GM18498 (cell line): ENCODE results near the gene SERP2.
"Not testable (repeated sequence)": the region's sequence is repeated elsewhere in the genome, so short reads cannot be mapped to it uniquely, and the experiment has no call there.

ENCODE experiments used
- ATAC-seq: cut with Tn5 transposase; IDR thresholded peaks from one replicate; pipeline ENCODE4 v1.9.1; 2021; ENCODE audit warnings: mild to moderate bottlenecking, moderate library complexity; ENCODE audit not compliant: unreplicated experiment

SERP2 gene

GRCh38 chr13:44373601-44374347 is at the start of gene SERP2:
SERP2 (plus strand) TSS chr13:44373824; CDS start chr13:44374026, 202 bp downstream.
- no peak for ATAC-seq

GRCh38 chr13:44326961-44327360 is 46.7 kb upstream of the SERP2 start:
- no peak for ATAC-seq

DNA sequence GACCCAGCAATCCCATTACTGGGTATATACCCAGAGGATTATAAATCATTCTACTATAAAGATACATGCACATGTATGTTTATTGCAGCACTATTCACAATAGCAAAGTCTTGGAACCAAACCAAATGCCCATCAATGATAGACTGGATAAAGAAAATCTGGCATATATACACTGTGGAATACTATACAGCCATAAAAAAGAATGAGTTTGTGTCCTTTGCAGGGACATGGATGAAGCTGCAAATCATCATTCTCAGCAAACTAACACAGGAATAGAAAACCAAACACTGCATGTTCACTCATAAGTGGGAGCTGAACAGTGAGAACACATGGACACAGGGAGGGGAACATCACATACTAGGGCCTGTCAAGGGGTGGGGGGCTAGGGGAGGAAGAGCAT is 44.6 kb upstream of the SERP2 start:
- ATAC-seq = not testable (repeated sequence)

DNA sequence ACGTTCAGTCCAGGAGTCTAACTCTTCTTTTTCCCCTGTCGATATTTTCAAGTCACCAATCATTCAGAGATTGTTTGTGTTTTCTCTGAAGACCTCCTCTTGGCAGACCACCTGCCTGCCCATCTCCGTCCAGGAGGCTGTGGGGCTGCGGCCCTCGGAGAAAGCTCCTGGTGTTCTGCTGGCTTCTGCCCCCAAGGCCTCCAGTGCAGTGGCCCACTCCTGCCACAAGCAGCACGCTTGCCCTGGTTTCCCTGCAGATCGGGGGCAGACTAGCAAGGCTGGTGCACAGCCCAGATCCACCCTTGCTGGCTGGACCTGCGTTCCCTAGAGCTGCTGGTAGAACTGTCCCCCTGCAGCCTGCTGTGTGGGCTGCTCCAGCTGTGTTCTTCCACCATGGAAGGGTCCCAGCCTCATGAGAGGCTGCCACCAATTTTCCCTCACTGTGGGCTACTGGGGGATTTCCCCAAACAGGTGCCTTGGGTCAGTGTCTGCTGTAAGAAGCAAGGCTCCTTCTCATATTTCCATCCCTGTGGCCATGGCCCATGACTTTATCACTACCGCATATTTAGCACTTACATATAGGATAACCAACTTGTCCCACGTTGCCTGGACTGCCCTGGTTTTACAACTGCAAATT is 43.6 kb upstream of the SERP2 start:
- ATAC-seq = no peak

- ATAC-seq = no peak
These were observed 42.2 kb upstream of the SERP2 start for GRCh38 chr13:44331446-44331845.

- ATAC-seq = no peak
These were observed 41.4 kb upstream of the SERP2 start for GRCh38 chr13:44331912-44332851.

GRCh38 chr13:44333950-44334655 is 39.5 kb upstream of the SERP2 start:
- no peak for ATAC-seq

DNA sequence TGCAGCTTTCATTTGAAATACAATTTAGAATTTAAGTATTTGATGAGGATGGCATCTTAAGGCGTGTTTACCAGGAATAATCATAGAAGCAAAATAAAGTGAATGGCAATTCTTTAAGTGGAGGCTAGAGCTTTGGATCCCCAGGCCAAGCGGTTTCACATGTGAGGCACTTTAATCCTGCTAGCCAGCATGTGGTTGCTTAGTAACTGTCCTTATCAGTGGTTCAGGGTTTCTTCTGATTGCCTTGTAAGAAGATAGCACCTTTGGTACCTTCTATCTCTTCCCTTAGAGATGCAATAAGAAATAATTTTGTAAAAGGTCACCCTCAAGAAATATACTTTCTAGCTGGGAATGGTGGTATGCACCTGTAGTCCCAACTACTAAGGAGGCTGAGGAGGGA is 38.9 kb upstream of the SERP2 start:
- no peak for ATAC-seq

DNA sequence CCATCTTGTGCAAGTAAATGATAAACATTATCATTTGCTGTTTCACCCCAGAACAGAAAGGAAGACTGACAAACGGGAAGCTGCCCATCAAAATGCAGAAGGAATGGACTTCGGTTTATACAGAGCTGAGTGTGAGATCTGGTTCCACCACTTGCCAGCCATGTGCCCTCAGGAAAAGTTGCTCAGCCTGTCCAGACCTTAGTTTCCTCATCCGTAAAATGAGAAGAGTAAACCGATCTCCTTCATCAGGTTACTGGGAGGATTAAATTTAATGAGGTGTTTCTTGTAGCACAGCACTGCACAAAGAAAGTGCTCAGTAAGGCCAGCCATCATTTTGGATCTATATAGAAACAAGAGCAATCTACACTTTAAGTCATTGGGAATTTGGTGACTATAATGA is 36.7 kb upstream of the SERP2 start:
- ATAC-seq = no peak

GRCh38 chr13:44337581-44337980 is 36.0 kb upstream of the SERP2 start:
- no peak for ATAC-seq

- ATAC-seq = no peak
These were observed 33.1 kb upstream of the SERP2 start for GRCh38 chr13:44340508-44340907.

GRCh38 chr13:44342741-44343140 is 30.9 kb upstream of the SERP2 start:
- no peak for ATAC-seq

- no peak for ATAC-seq
These were observed 27.1 kb upstream of the SERP2 start for GRCh38 chr13:44346534-44346933.

- no peak for ATAC-seq
These were observed 26.3 kb upstream of the SERP2 start for GRCh38 chr13:44347301-44347700.

GRCh38 chr13:44347949-44348348 is 25.7 kb upstream of the SERP2 start:
- no peak for ATAC-seq

DNA sequence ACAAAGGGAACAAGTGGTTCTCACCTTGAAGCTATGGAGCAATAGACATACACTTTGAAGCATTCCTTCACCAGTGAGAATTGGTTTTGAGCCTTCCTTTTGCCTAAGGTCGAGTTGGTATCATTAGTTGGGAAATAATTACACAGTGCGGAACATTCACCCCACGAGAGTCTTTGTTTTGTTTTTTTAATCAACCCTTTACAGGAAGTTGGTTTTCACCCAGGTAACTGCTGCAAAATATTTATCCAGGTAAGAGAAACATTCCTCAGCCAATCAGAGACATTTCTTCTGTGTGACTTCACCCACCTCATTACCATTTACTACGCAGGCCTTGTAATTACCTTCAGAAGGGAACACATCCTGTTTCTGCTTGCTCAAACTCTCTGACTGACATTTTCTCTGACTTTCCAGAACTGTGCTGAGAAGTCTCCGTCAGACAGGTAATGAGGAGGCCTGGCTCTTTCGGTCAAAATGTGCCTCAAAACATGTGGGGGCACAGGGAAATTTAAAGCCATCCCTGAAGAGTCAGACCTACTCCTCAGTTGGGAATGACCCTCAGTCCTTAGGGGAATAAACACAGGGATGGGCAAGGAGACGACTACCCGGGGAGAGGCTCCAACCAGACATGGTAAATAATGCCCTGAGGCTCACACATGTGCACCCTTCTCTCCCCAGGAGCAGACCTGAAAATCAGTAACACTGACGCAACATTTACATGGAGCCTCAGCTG is 22.7 kb upstream of the SERP2 start:
- no peak for ATAC-seq

- no peak for ATAC-seq
These were observed 22.1 kb upstream of the SERP2 start for GRCh38 chr13:44351505-44351854.

- ATAC-seq = no peak
These were observed 21.4 kb upstream of the SERP2 start for GRCh38 chr13:44352202-44352601.

- no peak for ATAC-seq
These were observed 21.0 kb upstream of the SERP2 start for GRCh38 chr13:44352671-44353070.

GRCh38 chr13:44354331-44354730 is 19.3 kb upstream of the SERP2 start:
- no peak for ATAC-seq
